Stimulated activated CD8-positive, alpha-beta memory T cell treated with anti-CD3 and anti-CD28 coated beads, Interleukin-15, amount 100 ng/mL, for 48 hours (primary cell): ENCODE measurements around the gene RHOXF1.
"Not testable (repeated sequence)": the region's sequence is repeated elsewhere in the genome, so short reads cannot be mapped to it uniquely, and the experiment has no call there.

Experiments used
- DNase-seq, 2 donors: peaks; one replicate each; pipeline ENCODE4 v3.0.0-alpha.2; 2020; ENCODE audit warnings: low read depth in 2 of 2

RHOXF1 gene

DNA sequence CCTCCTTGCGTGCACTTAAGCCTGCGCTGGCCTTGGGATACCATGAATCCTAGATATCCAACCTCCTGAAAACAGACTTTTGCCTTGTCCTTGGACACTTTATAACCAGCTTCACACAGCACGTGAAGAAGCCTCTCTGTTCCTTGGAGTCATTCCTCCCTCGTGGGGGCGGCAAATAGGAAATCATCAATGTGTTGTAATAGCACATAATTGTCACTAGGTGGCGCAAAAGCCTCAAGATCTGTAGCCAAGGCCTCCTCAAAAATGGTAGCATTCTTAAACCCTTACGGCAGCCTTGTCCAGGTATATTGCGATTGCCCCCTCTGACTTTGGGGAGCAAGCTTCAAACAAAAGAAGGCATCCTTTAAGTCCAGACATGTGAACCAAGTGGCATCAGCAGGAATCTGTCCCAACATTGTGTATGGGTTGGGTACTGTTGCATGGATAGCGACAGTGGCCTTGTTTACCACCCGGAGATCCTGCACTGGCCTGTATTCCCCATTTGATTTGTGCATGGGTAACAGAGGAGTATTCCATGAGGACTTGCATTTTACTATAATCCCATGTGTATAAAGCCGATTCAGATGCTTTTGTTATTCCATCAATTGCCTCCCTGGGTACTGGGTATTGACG lies 30.0 kb downstream of the RHOXF1 start:
- DNase-seq = not testable (repeated sequence)

DNA sequence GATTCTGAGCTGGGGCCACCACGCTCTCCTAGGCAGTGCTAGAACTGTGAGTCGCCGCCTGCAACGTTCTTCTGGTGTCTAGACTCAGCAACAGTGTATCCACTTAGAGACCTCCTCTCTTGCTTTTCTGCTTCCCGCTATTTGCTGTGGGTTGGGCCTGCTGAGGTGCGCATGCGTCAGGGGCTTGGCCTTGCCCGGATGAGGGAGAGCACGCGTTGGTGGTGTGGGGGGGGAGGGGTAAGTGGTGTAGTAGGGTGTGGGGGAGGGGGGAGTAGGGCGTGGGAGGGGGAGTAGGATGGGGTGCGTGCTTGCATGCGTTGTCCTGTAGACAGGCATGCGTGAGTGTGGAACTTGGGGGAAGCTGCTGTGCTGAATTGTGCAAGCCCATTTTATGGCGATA lies 38.1 kb downstream of the RHOXF1 start, which contains the start of gene RHOXF2B:
Gene RHOXF2B, minus strand, starts transcription at position 101 of the 400 bp plus-strand sequence. CDS start 138 bp downstream, outside the sequence.
- DNase-seq = not testable (repeated sequence)

DNA sequence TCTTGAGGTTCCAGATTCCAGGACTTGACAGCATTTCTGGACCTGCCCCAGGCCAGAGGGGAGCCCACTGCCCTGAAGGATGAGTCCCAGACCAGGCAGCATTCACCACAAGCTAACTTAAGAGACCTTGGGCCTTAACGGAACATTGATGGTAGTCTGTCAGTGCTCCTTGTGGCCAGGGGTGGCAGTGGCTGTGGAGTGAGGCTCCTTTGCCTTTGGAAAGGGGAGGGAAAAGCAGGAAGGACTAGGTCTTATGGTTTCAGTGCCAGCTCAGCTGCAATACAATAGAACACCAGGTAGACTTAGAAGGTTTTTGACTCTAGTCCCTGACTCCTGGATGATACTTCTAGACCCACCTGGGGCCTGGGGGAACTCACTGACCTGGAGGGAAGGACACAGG lies 49.5 kb downstream of the RHOXF1 start:
- not testable (repeated sequence) for DNase-seq
